Tibial nerve (tissue), 4 donors: Measurements from ENCODE around the gene THEMIS. TPM values are rescaled to one million over a fixed set of nuclear protein-coding genes. Genes with fewer than 3 reads are reported as not detected.
"Not testable (repeated sequence)": the region's sequence is repeated elsewhere in the genome, so short reads cannot be mapped to it uniquely, and the experiment has no call there.

ENCODE experiments used
- DNase-seq, 2 donors: peaks; one replicate each; pipeline ENCODE4 v3.0.0-alpha.2; 2019; ENCODE audit warnings: low spot score in 2 of 2
- H3K27ac ChIP-seq, 4 donors: fragments of 200-600 bp; sonication (generic) in 3 of 4; one replicate each; pipeline ENCODE4 v1.5.1; 2017 to 2019; ENCODE audit warnings: mild to moderate bottlenecking in 1 of 4
- H3K27me3 ChIP-seq, 2 donors: fragments of 200-600 bp; sonication (generic) in 1 of 2; one replicate each; pipeline versions ENCODE4 v1.5.1 to v1.6.0; 2017 to 2019
- H3K36me3 ChIP-seq, 3 donors: fragments of 200-600 bp; sonication (generic); one replicate each; pipeline ENCODE4 v1.5.1; 2018 to 2019
- H3K4me1 ChIP-seq, 4 donors: fragments of 200-600 bp; sonication (generic) in 3 of 4; one replicate each; pipeline ENCODE4 v1.5.1; 2017 to 2019
- H3K4me3 ChIP-seq, 4 donors: fragments of 200-600 bp; sonication (generic) in 3 of 4; one replicate each; pipeline ENCODE4 v1.5.1; 2017 to 2019; ENCODE audit warnings: mild to moderate bottlenecking in 1 of 4, moderate library complexity in 1 of 4
- H3K9me3 ChIP-seq, 4 donors: fragments of 200-600 bp; sonication (generic) in 3 of 4; one replicate each; pipeline ENCODE4 v1.5.1; 2017 to 2019
- EP300 ChIP-seq, 2 donors: sonication (generic); formaldehyde crosslinking; IDR thresholded peaks; one replicate each; pipeline ENCODE4 v1.6.1; 2017; ENCODE audit warnings: antibody characterized with exemption in 2 of 2, mild to moderate bottlenecking in 1 of 2
- POLR2A ChIP-seq, 2 donors: fragments of 450-650 bp; IDR thresholded peaks; one replicate each; pipeline ENCODE4 v1.6.1; 2017; ENCODE audit warnings: antibody characterized with exemption in 2 of 2, mild to moderate bottlenecking in 2 of 2, moderate library complexity in 2 of 2
- WGBS, 2 donors: methylation state at CpG; one replicate each; pipeline ENCODE4 v1.1.5; 2018; 5-methylcytosine and 5-hydroxymethylcytosine counted together
- total RNA-seq, 4 donors: library from RNA; depleted of rRNA; stranded (reverse); fragments of >200 nt; gene quantifications; one replicate each; pipeline ENCODE4 v1.1.0, GENCODE V29; 2016
- TF ChIP-seq, protein P1 (sequence below), 5 experiments: fragments of 200-600 bp in 3 of 5; fragments of 450-650 bp in 2 of 5; sonication (generic) in 3 of 5; IDR thresholded peaks; one replicate each; pipeline ENCODE4 v1.5.1; 2016 to 2019; ENCODE audit warnings: antibody characterized with exemption in 5 of 5, mild to moderate bottlenecking in 3 of 5, moderate library complexity in 2 of 5

THEMIS gene
- total RNA-seq, 4 donors from 2014 or later = 0.22 to 0.98 (median 0.57) TPM

DNA sequence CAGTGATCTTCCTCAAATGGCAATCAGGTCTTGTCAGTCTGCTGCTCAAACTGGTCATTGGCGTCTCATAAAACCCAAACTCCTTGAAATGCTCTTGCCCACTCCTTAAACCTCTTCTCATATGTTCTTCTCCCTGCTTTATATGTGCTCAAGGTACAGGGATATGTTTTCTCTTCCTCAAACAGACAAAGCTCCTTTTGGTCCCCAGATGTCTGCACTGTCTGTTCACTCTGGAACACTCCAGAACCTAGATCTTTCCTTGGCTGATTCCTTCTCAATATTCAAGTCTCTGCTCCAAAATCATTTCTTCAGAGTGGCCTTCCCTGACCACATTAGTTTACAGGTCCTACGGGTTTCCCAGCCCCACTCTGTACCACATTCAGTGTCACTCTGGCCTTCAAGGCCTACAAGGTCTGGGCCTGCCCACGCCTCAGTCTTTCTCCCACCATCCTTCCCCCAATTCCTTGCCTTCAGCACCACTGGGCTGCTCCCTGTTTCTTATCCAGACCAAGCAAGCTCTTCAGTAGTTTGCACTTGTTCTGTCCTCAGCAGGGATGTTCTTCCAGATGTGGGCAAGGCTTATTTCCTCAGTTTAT, 9.0 kb downstream of the THEMIS start:
- WGBS, 2 donors = 88 to 91% methylated on average over 3 of the region's 3 CpGs
- DNase-seq = no peak
- no peak overlapping the region for H3K4me3 ChIP-seq
- H3K27me3 ChIP-seq = no peaks in the 10 kb centered on the region
- no peaks in the 10 kb centered on the region for H3K4me1 ChIP-seq
- H3K9me3 ChIP-seq = no peaks in the 10 kb centered on the region
- H3K27ac ChIP-seq = no peak overlapping the region
- H3K36me3 ChIP-seq = no peaks in the 10 kb centered on the region
- TF ChIP-seq, protein P1, sequence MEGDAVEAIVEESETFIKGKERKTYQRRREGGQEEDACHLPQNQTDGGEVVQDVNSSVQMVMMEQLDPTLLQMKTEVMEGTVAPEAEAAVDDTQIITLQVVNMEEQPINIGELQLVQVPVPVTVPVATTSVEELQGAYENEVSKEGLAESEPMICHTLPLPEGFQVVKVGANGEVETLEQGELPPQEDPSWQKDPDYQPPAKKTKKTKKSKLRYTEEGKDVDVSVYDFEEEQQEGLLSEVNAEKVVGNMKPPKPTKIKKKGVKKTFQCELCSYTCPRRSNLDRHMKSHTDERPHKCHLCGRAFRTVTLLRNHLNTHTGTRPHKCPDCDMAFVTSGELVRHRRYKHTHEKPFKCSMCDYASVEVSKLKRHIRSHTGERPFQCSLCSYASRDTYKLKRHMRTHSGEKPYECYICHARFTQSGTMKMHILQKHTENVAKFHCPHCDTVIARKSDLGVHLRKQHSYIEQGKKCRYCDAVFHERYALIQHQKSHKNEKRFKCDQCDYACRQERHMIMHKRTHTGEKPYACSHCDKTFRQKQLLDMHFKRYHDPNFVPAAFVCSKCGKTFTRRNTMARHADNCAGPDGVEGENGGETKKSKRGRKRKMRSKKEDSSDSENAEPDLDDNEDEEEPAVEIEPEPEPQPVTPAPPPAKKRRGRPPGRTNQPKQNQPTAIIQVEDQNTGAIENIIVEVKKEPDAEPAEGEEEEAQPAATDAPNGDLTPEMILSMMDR (IDR thresholded peaks at IDR 0.05) = no peak
- TF ChIP-seq EP300 (IDR thresholded peaks at IDR 0.05) (no peak), POLR2A (IDR thresholded peaks at IDR 0.05) (no peak)

DNA sequence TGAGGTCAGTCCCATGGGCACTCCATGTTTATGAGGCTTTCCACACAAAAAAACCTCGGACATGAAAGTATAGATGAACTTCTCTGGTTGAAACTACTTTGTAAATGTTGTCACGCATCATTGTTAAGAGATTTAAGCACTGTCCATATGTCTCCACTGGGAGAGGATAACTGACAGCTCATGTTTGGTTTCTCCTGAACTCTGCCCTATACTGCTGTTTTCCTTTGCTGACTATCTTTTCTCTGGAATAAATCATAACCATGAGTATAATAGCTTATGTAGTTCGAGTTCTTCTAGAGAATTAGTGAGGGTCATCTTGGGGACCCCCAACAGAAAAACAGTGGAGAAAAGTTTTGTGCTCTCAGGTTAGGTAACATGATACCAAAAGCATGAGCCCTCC, 14.3 kb downstream of the THEMIS start:
- no peaks in the 10 kb centered on the region for H3K4me1 ChIP-seq
- H3K36me3 ChIP-seq = no peaks in the 10 kb centered on the region
- no peaks in the 10 kb centered on the region for H3K27me3 ChIP-seq
- 43 to 44% methylated on average over 3 of the region's 3 CpGs for WGBS, 2 donors
- TF ChIP-seq POLR2A (IDR thresholded peaks at IDR 0.05) = no peak
- TF ChIP-seq, protein P1 (IDR thresholded peaks at IDR 0.05) = no peak
- TF ChIP-seq EP300 (IDR thresholded peaks at IDR 0.05) = no peak
- H3K27ac ChIP-seq = no peak overlapping the region
- no peak overlapping the region for H3K4me3 ChIP-seq
- no peaks in the 10 kb centered on the region for H3K9me3 ChIP-seq
- no peak for DNase-seq

DNA sequence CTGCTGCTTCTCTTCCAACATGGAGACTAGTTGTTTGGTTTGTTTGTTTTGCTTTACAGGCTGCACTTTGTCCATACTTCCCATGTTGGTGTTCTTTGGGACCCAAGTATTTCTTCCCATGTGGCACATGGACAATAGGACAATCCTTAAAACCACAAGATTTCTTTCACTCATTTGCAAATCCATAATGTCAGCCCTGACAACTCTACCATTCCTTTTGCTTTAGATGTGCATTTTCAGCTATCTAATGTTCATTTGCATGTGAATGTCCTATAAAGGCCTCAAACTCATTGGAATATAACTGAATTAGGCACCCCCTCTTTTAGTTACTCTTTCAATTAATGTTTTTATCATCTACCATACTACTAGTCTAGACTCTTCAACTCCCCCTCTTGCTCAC, 16.7 kb downstream of the THEMIS start:
- DNase-seq = no peak
- Histone ChIP-seq H3K9me3 (no peaks in the 10 kb centered on the region), H3K4me3 (no peak overlapping the region), H3K36me3 (no peaks in the 10 kb centered on the region), H3K4me1 (no peaks in the 10 kb centered on the region), H3K27me3 (no peaks in the 10 kb centered on the region), H3K27ac (no peak overlapping the region)
- TF ChIP-seq, protein P1 (IDR thresholded peaks at IDR 0.05) = no peak
- TF ChIP-seq POLR2A (IDR thresholded peaks at IDR 0.05) (no peak), EP300 (IDR thresholded peaks at IDR 0.05) (no peak)

DNA sequence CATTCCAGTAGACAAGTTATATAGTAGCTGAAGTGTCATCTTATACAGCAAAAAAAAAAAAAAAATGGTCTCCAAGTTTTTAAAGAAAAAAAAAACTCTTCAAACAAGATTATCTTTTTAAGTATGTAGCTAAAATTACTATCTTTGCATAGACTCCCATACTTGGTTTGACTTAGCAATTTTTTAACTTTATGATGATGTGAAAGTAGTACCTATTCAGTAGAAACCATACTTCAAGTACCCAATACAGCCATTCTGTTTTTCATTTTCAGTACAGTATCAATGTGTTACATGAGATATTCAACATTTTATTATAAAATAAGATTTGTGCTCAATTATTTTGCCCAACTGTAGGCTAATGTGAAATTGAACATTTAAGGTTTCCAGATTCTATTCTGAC, 18.9 kb downstream of the THEMIS start:
- DNase-seq, H3K9me3 ChIP-seq, H3K36me3 ChIP-seq, H3K27me3 ChIP-seq, H3K27ac ChIP-seq, H3K4me3 ChIP-seq, H3K4me1 ChIP-seq: not testable (repeated sequence)

DNA sequence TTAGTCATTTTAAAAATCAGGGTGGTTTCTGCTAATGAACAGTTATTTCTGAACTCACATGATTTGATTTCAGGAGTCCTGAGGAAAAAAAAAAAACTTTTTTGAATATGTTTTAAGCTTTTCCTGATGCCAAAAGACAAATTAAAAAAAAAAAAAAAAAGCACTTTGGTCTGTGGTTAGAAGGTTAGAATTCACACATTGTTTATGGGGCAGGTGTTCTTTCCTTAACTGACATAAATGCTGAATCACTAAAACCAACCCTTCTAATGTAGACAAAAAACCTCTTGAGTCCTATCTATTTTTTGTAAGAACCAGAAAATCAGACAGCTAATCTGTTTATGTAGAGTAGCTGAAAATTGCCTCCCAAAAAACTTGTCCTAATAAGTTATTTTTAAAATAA, 20.4 kb downstream of the THEMIS start:
- Histone ChIP-seq H3K27me3 (no peaks in the 10 kb centered on the region), H3K27ac (no peak overlapping the region)

More for the DNA sequence above, 20.4 kb downstream of the THEMIS start:
- Histone ChIP-seq H3K4me1 (no peaks in the 10 kb centered on the region), H3K36me3 (no peaks in the 10 kb centered on the region), H3K4me3 (no peak overlapping the region), H3K9me3 (no peaks in the 10 kb centered on the region)
- DNase-seq = no peak
- no peak for TF ChIP-seq EP300 (IDR thresholded peaks at IDR 0.05)
- no peak for TF ChIP-seq POLR2A (IDR thresholded peaks at IDR 0.05)
- TF ChIP-seq, protein P1 (IDR thresholded peaks at IDR 0.05) = no peak
